K562 (cell line): ENCODE measurements around the gene PDCD1. TPM values are rescaled to one million over a fixed set of nuclear protein-coding genes. Genes with fewer than 3 reads are reported as not detected.

Experiments
- ATF1 ChIP-seq, 2 experiments: fragments of 450-650 bp in 1 of 2; IDR thresholded peaks; 2 replicates each; pipeline ENCODE4 v1.6.1; 2016; ENCODE audit warnings: missing compliant biosample characterization in 1 of 2, missing genetic modification characterization in 1 of 2
- BDP1 ChIP-seq: IDR thresholded peaks from 3 replicates; pipeline ENCODE4 v1.6.1; 2011; ENCODE audit not compliant: insufficient read length, insufficient read depth
- BRCA1 ChIP-seq, 2 experiments: fragments of 450-650 bp in 1 of 2; sonication (generic) in 1 of 2; formaldehyde crosslinking in 1 of 2; IDR thresholded peaks; 2 replicates each; pipeline versions ENCODE4 v1.5.0 to v1.6.1; 2017 to 2020; ENCODE audit warnings: mild to moderate bottlenecking in 1 of 2, missing genetic modification reagents in 1 of 2
- CLOCK ChIP-seq: fragments of 250-450 bp; sonication (Bioruptor Pico); IDR thresholded peaks from 2 replicates; pipeline ENCODE4 v1.4.0; 2020; ENCODE audit warnings: mild to moderate bottlenecking, moderate library complexity, borderline replicate concordance
- CTCF ChIP-seq, 3 experiments: IDR thresholded peaks in 2 of 3; conservative IDR thresholded peaks in 1 of 3; 2 replicates each; pipeline ENCODE4 v1.5.1; 2011 to 2012; ENCODE audit warnings: low read length in 3 of 3, mild to moderate bottlenecking in 3 of 3, control low read depth in 2 of 3, improper control_type of control experiment in 1 of 3, inconsistent platforms in 1 of 3, low read depth in 1 of 3, mixed read lengths in 1 of 3, moderate library complexity in 1 of 3; ENCODE audit not compliant: insufficient read depth in 2 of 3
- E2F3 ChIP-seq: fragments of 250-450 bp; sonication (Bioruptor Pico); IDR thresholded peaks from 2 replicates; pipeline ENCODE4 v1.4.0; 2020; ENCODE audit warnings: mild to moderate bottlenecking
- ETV6 ChIP-seq, 3 experiments: fragments of 150-350 bp in 1 of 3; sonication (generic) in 1 of 3; formaldehyde crosslinking in 1 of 3; IDR thresholded peaks; 2 replicates each; pipeline versions ENCODE4 v1.6.1 to v1.8.0; 2014 to 2022; ENCODE audit warnings: borderline replicate concordance in 2 of 3, low read depth in 2 of 3, antibody characterized with exemption in 1 of 3, low read length in 1 of 3, mild to moderate bottlenecking in 1 of 3, missing genetic modification reagents in 1 of 3
- FOS ChIP-seq: IDR thresholded peaks from 3 replicates; pipeline ENCODE4 v1.6.1; 2011; ENCODE audit not compliant: insufficient read length; ENCODE audit errors: extremely low read depth
- HNRNPH1 ChIP-seq: fragments of 200-400 bp; formaldehyde crosslinking; optimal IDR thresholded peaks from 2 replicates; pipeline ENCODE3; 2017; ENCODE audit warnings: low read depth, mild to moderate bottlenecking, low read length, moderate library complexity
- MYNN ChIP-seq, 2 experiments: sonication (generic); formaldehyde crosslinking in 1 of 2; IDR thresholded peaks; 2 replicates each; pipeline versions ENCODE4 v1.5.0 to v1.6.1; 2016 to 2020; ENCODE audit warnings: antibody characterized with exemption in 1 of 2, missing genetic modification reagents in 1 of 2
- NBN ChIP-seq: fragments of 450-650 bp; IDR thresholded peaks from 2 replicates; pipeline ENCODE4 v1.6.1; 2016; ENCODE audit warnings: low read depth, mild to moderate bottlenecking
- OTX1 ChIP-seq: fragments of 450-650 bp; formaldehyde crosslinking; IDR thresholded peaks from 2 replicates; pipeline ENCODE4 v1.4.0; 2022; ENCODE audit warnings: mild to moderate bottlenecking
- POLR2A ChIP-seq: fragments of 450-650 bp; conservative IDR thresholded peaks from 2 replicates; pipeline ENCODE4 v1.6.1; 2016
- TBP ChIP-seq: optimal IDR thresholded peaks from 2 replicates; pipeline ENCODE3; 2011; ENCODE audit warnings: low read depth, low read length, improper control_type of control experiment
- THRAP3 ChIP-seq: fragments of 450-650 bp; IDR thresholded peaks from 2 replicates; pipeline ENCODE4 v1.6.1; 2016; ENCODE audit warnings: mild to moderate bottlenecking, inconsistent platforms, borderline replicate concordance
- ZBTB11 ChIP-seq, 3 experiments: fragments of 200-800 bp in 1 of 3; fragments of 250-450 bp in 1 of 3; fragments of 450-650 bp in 1 of 3; sonication (Bioruptor Pico) in 1 of 3; sonication (Bioruptor generic) in 1 of 3; formaldehyde crosslinking in 1 of 3; IDR thresholded peaks; 2 replicates each; pipeline versions ENCODE4 v1.6.1 to v1.8.0; 2016 to 2022; ENCODE audit warnings: mild to moderate bottlenecking in 2 of 3, missing genetic modification characterization in 2 of 3, missing compliant biosample characterization in 1 of 3, moderate library complexity in 1 of 3
- ZNF124 ChIP-seq: sonication (generic); formaldehyde crosslinking; IDR thresholded peaks from 2 replicates; pipeline ENCODE4 v1.8.1; 2022; ENCODE audit warnings: missing genetic modification reagents
- ZNF316 ChIP-seq: fragments of 450-650 bp; IDR thresholded peaks from 2 replicates; pipeline ENCODE4 v1.6.1; 2016
- ZNF444 ChIP-seq: fragments of 250-450 bp; sonication (Bioruptor Pico); IDR thresholded peaks from 2 replicates; pipeline ENCODE4 v1.4.0; 2020; ENCODE audit warnings: mild to moderate bottlenecking, moderate library complexity
- polyA plus RNA-seq, 8 experiments: library from polyadenylated mRNA; depleted of rRNA in 4 of 8; stranded (reverse) in 5 of 8; unstranded in 3 of 8; fragments of >200 nt; fragmentation: Nextera tagmentation in 2 of 8; fragmentation: Illumina TruSeq in 1 of 8; extraction: Ambion mirVana in 2 of 8; extraction: Trizol in 1 of 8; gene quantifications; 2 replicates each; pipeline versions ENCODE4 v1.2.1 to v1.2.3, GENCODE V29; 2011 to 2014; ENCODE audit warnings: inconsistent platforms in 1 of 8, missing spikeins in 1 of 8
- total RNA-seq, 7 experiments: library from RNA; depleted of rRNA in 6 of 7; stranded (reverse); fragments of >200 nt in 6 of 7; fragmentation: Illumina TruSeq in 2 of 7; extraction: Trizol in 2 of 7; gene quantifications; 2 replicates each; pipeline versions ENCODE4 v1.2.1 to v1.2.3, GENCODE V29; 2011 to 2021; ENCODE audit warnings: low replicate concordance in 1 of 7

PDCD1 gene
- total and polyA plus RNA-seq, 9 of the 15 experiments (the other 6 are each of a cell fraction or from before 2014, with no cell fraction given), result 0.15 to 2.5 (median 1.0) TPM; not detected in 2

- TF ChIP-seq ZBTB11 (CRISPR knock-in tag; IDR thresholded peaks at IDR 0.05), result no peak
- no peak for TF ChIP-seq ZNF444 (CRISPR knock-in tag)
- TF ChIP-seq POLR2A, result no peak
- peak; percentile 84 for TF ChIP-seq ZNF316
- no peak for TF ChIP-seq BDP1
- no peak for TF ChIP-seq THRAP3
- TF ChIP-seq CTCF (IDR thresholded peaks at IDR 0.05 in 2 of 3, conservative IDR thresholded peaks at IDR 0.05 in 1 of 3; ENCODE audit: insufficient read depth in 2 of 3, low read depth in 1 of 3, low read length in 3 of 3), result no peak
- no peak for TF ChIP-seq TBP
- TF ChIP-seq OTX1 (CRISPR knock-in tag), result no peak
- TF ChIP-seq E2F3 (CRISPR knock-in tag), result no peak
- peak; percentile 83; the same call in 1 of the 2 replicates for TF ChIP-seq NBN
- no peak for TF ChIP-seq ZNF124
- no peak for TF ChIP-seq ETV6 (IDR thresholded peaks at IDR 0.05; ENCODE audit: borderline replicate concordance in 1 of 2, low read depth in 2 of 2, low read length in 1 of 2)
- no peak for TF ChIP-seq ETV6 (CRISPR knock-in tag; IDR thresholded peaks at IDR 0.05; ENCODE audit: borderline replicate concordance)
- TF ChIP-seq HNRNPH1, result no peak
- TF ChIP-seq BRCA1 (IDR thresholded peaks at IDR 0.05), result no peak
- no peak for TF ChIP-seq BRCA1 (CRISPR knock-in tag; IDR thresholded peaks at IDR 0.05)
- no peak for TF ChIP-seq CLOCK (CRISPR knock-in tag)
- no peak for TF ChIP-seq FOS
- no peak for TF ChIP-seq ATF1 (CRISPR knock-in tag; IDR thresholded peaks at IDR 0.05)
- peak; percentile 47 for TF ChIP-seq ATF1 (tag; IDR thresholded peaks at IDR 0.05)
- TF ChIP-seq MYNN (IDR thresholded peaks at IDR 0.05), result no peak
- TF ChIP-seq MYNN (CRISPR knock-in tag; IDR thresholded peaks at IDR 0.05), result no peak
These were observed 33.8 kb upstream of the PDCD1 start (continued) for GRCh38 chr2:241892299-241893137.
